Progenitor cell of endocrine pancreas (in vitro differentiated cells): Measurements from ENCODE around the gene HPGD. TPM values are rescaled to one million over a fixed set of nuclear protein-coding genes. Genes with fewer than 3 reads are reported as not detected.

Source experiments
- DNase-seq: peaks from one replicate; pipeline ENCODE4 v3.0.0; 2021; ENCODE audit warnings: low spot score; ENCODE audit not compliant: unreplicated experiment
- H3K27ac Mint-ChIP-seq: 2 replicates; pipeline ENCODE4 v1.8.0; 2021; ENCODE audit warnings: mild to moderate bottlenecking, moderate library complexity, mixed read lengths
- H3K27me3 Mint-ChIP-seq: 2 replicates; pipeline ENCODE4 v1.8.0; 2021; ENCODE audit warnings: mixed read lengths
- H3K36me3 Mint-ChIP-seq: 2 replicates; pipeline ENCODE4 v1.8.0; 2022; ENCODE audit warnings: mixed read lengths; ENCODE audit not compliant: insufficient read depth
- H3K4me1 Mint-ChIP-seq: 2 replicates; pipeline ENCODE4 v1.8.0; 2021; ENCODE audit warnings: low read depth, mixed read lengths
- H3K4me3 Mint-ChIP-seq: 2 replicates; pipeline ENCODE4 v1.8.0; 2021; ENCODE audit warnings: low read depth, mild to moderate bottlenecking, moderate library complexity, mixed read lengths
- H3K9me3 Mint-ChIP-seq: 2 replicates; pipeline ENCODE4 v1.8.0; 2021; ENCODE audit warnings: low read depth, mixed read lengths
- total RNA-seq: library from RNA; stranded (reverse); gene quantifications from 2 replicates; pipeline ENCODE4 v1.2.1, GENCODE V29; 2021
- TF ChIP-seq, protein P1 (sequence below): fragments of 200-600 bp; sonication (generic); IDR thresholded peaks from one replicate; pipeline ENCODE4 v1.5.0; 2021; ENCODE audit warnings: antibody characterized with exemption, mild to moderate bottlenecking; ENCODE audit not compliant: unreplicated experiment

HPGD gene
- total RNA-seq, 1 donor from 2014 or later, result 2.0 TPM

DNA sequence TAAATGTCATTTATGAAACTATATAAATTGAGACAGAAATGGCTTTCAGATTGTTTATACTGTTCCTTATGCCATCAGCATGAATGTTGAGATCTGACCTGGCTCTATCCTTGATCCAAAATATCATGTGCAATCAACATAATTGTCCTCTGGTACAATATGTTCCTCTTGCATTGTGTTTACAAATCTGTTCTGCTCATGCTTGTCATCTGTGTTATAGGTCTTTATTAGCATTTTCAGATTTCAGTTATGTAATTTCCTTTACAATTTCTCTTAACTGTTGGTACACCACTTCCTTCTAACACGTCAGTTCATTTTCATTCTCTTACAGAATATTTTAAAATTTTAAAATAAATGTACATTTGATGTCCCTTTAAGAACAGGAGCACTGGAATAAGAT lies 1.6 kb downstream of the HPGD start:
- Mint-ChIP-seq H3K27me3 (peaks cover 28% of the 10 kb centered on the region), H3K4me1 (peaks cover 27% of the 10 kb centered on the region), H3K4me3 (no peak overlapping the region), H3K36me3 (no peaks in the 10 kb centered on the region), H3K27ac (no peak overlapping the region), H3K9me3 (peaks cover under 1% of the 10 kb centered on the region)
- TF ChIP-seq, protein P1, sequence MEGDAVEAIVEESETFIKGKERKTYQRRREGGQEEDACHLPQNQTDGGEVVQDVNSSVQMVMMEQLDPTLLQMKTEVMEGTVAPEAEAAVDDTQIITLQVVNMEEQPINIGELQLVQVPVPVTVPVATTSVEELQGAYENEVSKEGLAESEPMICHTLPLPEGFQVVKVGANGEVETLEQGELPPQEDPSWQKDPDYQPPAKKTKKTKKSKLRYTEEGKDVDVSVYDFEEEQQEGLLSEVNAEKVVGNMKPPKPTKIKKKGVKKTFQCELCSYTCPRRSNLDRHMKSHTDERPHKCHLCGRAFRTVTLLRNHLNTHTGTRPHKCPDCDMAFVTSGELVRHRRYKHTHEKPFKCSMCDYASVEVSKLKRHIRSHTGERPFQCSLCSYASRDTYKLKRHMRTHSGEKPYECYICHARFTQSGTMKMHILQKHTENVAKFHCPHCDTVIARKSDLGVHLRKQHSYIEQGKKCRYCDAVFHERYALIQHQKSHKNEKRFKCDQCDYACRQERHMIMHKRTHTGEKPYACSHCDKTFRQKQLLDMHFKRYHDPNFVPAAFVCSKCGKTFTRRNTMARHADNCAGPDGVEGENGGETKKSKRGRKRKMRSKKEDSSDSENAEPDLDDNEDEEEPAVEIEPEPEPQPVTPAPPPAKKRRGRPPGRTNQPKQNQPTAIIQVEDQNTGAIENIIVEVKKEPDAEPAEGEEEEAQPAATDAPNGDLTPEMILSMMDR, result no peak
- DNase-seq, result no peak

DNA sequence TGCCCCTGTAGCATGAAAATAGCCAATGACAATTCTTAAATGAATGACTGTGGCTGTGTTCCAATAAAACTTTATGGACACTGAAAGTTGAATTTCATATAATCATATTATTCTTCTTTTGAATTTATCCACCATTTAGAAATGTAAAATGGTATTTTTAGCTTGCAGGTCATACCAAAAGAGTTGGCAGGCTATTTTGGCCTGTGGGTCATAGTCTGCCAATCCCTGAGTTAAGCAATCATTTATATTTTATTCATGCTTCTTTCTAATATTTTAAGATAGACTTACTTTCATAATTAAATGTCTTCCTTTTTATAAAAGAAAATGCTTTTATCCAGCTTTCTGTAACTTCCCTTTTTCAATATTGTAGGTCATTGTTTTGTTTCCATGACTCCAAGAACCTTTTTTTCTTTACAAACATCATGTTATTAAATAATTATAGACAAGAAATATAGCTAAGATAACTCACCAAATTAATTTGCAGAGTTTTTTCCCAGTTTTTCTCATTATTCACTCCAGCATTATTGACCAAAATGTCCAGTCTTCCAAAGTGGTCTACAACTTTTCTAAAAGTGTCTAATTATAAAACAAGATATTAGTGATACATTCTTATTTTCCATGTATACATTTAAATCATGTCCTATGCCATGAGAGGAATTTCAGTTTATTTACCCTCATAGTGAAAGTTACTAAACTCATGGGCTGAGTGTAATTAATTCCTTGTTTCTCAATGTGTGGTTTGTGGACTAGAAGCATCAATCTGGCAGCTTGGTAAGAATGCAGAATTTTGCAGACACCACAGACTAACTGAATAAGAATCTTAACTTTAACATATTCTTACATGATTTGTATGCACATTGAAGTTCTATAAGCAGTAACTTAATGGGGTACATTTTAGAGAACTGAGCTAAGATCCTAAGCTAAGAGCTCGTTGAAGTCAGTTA lies 4.5 kb downstream of the HPGD start:
- H3K4me1 Mint-ChIP-seq, result peaks cover 8% of the 10 kb centered on the region

DNA sequence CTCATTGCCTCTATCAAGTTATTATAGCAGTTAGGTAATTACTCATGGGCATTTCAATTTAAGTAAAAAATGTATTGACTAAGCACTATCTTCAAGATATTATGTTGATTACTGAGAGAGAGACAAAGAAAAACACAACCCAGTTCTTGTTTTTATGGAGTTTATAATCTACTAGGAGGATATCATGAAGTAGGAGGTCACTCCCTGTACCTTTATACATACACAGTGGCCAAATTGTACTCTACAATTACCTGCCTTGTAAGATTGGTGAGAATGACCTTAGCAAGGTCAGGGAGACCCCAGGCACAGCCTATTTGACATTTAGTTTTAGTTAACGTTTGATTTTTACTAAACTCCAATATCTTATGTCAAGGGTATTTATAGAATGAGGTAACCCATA lies 5.5 kb downstream of the HPGD start:
- Mint-ChIP-seq H3K4me3 (no peak overlapping the region), H3K4me1 (peaks cover 5% of the 10 kb centered on the region)
- no peak for DNase-seq

More for the DNA sequence above, 4.5 kb downstream of the HPGD start:
- TF ChIP-seq, protein P1, result no peak
- H3K4me3 Mint-ChIP-seq, result no peak overlapping the region
- H3K9me3 Mint-ChIP-seq, result peaks cover 8% of the 10 kb centered on the region
- H3K27me3 Mint-ChIP-seq, result peaks cover 24% of the 10 kb centered on the region
- H3K36me3 Mint-ChIP-seq, result no peaks in the 10 kb centered on the region
- DNase-seq, result no peak
- no peak overlapping the region for H3K27ac Mint-ChIP-seq

DNA sequence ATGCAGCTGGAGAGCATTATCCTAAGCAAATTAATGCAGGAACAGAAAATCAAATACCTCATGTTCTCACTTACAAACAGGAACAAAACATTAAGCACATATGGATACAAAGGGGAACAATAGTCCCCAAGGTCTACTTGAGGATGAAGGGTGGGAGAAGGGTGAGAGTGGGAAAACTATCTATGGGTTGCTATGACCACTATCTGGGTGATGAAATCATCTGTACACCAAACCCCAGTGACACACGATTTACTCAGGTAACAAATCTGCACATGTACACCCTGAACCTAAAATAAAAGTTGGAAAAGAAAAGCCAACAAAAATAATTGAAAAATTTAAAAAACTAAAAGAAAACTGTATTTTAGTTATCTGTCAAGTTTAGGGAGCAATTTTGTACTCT lies 5.9 kb downstream of the HPGD start:
- H3K9me3 Mint-ChIP-seq, result peaks cover 8% of the 10 kb centered on the region
- TF ChIP-seq, protein P1, result no peak
- peaks cover 2% of the 10 kb centered on the region for H3K4me1 Mint-ChIP-seq
- no peak for DNase-seq
- H3K27me3 Mint-ChIP-seq, result peaks cover 14% of the 10 kb centered on the region
- no peak overlapping the region for H3K27ac Mint-ChIP-seq
- H3K36me3 Mint-ChIP-seq, result no peaks in the 10 kb centered on the region
- no peak overlapping the region for H3K4me3 Mint-ChIP-seq

More for the DNA sequence above, 5.5 kb downstream of the HPGD start:
- H3K36me3 Mint-ChIP-seq, result no peaks in the 10 kb centered on the region
- TF ChIP-seq, protein P1, result no peak
- no peak overlapping the region for H3K27ac Mint-ChIP-seq
- peaks cover 8% of the 10 kb centered on the region for H3K9me3 Mint-ChIP-seq
- peaks cover 18% of the 10 kb centered on the region for H3K27me3 Mint-ChIP-seq

DNA sequence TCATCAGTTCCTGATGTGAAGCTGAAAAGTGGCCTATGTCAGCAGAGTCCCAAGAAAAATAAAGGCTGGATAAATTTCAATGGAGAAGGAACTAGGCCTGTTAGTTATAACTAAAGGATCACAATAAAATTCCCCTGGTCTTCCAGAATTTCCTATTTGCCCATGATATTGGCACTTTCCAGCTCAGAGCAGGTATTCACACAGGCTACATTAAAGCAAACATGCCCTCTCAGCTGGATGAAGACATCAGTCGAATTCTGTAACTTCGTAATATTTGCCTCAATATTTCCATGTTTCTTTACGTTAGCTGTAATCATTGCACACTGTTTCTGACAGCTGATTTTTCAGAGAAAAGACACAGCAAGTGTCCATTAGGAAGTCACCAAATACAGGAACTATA lies 9.5 kb downstream of the HPGD start:
- TF ChIP-seq, protein P1, result no peak
- no peak for DNase-seq
- peaks cover 8% of the 10 kb centered on the region for H3K9me3 Mint-ChIP-seq

More for the DNA sequence above, 9.5 kb downstream of the HPGD start:
- no peak overlapping the region for H3K4me3 Mint-ChIP-seq
- peaks cover 2% of the 10 kb centered on the region for H3K4me1 Mint-ChIP-seq
- H3K27me3 Mint-ChIP-seq, result no peaks in the 10 kb centered on the region
- no peaks in the 10 kb centered on the region for H3K36me3 Mint-ChIP-seq
- H3K27ac Mint-ChIP-seq, result no peak overlapping the region
